NCI-H82 treated with DMSO at 0.1 percent for 48 hours (cell line): Measurements from ENCODE around the gene TMEM255B.
"Not testable (repeated sequence)": the region's sequence is repeated elsewhere in the genome, so short reads cannot be mapped to it uniquely, and the experiment has no call there.

Experiments used
- DNase-seq: peaks from one replicate; lab custom pipeline; 2025; ENCODE audit not compliant: unreplicated experiment; lab: John Stamatoyannopoulos, UW

TMEM255B gene

GRCh38 chr13:113758651-113759524 is at the start of gene TMEM255B:
Gene TMEM255B (plus strand): TSS chr13:113759226. CDS start chr13:113759270, 44 bp downstream.
- DNase-seq = peak; percentile 10

- no peak for DNase-seq
Measured at GRCh38 chr13:113722921-113723320, 36.1 kb upstream of the TMEM255B start.

- no peak for DNase-seq
Measured at GRCh38 chr13:113723410-113724015, 35.5 kb upstream of the TMEM255B start.

GRCh38 chr13:113724016-113724758 is 34.8 kb upstream of the TMEM255B start:
- no peak for DNase-seq

- peak; percentile 14 for DNase-seq
Measured at GRCh38 chr13:113724780-113725315, 34.2 kb upstream of the TMEM255B start.

- DNase-seq = not testable (repeated sequence)
Measured at GRCh38 chr13:113725329-113726105, 33.5 kb upstream of the TMEM255B start.

GRCh38 chr13:113726106-113726821 is 32.8 kb upstream of the TMEM255B start:
- DNase-seq = not testable (repeated sequence)

- no peak for DNase-seq
Measured at GRCh38 chr13:113726961-113727411, 32.0 kb upstream of the TMEM255B start.

- DNase-seq = no peak
Measured at GRCh38 chr13:113728571-113729054, 30.4 kb upstream of the TMEM255B start.

- no peak for DNase-seq
Measured at GRCh38 chr13:113729187-113730019, 29.6 kb upstream of the TMEM255B start.

GRCh38 chr13:113730258-113730691 is 28.8 kb upstream of the TMEM255B start:
- DNase-seq = no peak

- DNase-seq = no peak
Measured at GRCh38 chr13:113730831-113731191, 28.2 kb upstream of the TMEM255B start.

- DNase-seq = no peak
Measured at GRCh38 chr13:113731192-113732175, 27.5 kb upstream of the TMEM255B start.

GRCh38 chr13:113732176-113732960 is 26.7 kb upstream of the TMEM255B start:
- DNase-seq = no peak

- no peak for DNase-seq
Measured at GRCh38 chr13:113732961-113733950, 25.8 kb upstream of the TMEM255B start.
